ENCODE data around the gene AP2A2.
A peak's percentile ranks its signal among the peaks of the same experiment; 100 is the strongest.

AP2A2 gene

DNA sequence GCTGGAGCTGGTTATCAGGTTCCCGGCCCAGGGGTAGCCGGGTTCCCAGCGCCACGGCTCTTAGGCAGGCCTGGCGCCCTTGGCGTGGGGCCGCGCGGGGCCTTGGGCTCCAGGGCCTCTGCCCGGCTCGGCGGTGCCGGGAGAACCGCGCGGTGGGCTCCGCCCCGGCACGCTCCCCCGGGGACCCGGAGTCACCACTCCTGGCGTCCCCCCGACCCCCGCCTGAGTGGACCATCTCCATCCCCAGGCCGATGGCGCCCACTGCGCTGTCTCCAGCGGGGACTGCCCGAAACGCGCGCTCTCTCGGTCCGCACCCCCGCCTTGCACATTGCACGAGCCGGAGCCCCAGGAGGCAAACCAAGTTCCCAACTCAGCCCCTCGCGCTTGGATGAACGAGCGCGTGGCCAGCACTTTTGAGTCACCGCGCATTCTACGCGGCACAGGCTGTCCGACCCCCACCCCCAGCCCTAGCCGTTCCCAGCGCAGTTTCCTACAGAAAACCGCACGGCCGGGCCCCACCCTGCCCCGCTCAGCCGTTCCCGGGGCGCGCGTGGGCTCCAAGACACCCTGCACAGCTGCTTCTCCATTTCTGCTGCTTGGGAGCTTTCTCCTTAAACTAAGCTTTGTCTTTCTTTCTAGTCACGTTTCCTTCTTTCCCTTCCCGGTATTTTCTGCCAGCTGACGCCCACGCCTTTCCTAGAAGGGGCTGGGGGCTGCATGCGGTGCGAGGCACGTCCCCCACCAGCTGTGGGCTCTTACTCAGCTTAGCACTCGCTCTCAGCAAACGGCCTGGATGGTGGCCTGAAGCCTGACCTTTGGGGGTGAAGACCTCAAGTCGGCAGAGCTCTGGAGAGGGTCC lies 14.4 kb upstream of the AP2A2 start:
- peak; percentile 75 for DNase-seq (ENCODE audit: low spot score)
- TF ChIP-seq, protein P1, sequence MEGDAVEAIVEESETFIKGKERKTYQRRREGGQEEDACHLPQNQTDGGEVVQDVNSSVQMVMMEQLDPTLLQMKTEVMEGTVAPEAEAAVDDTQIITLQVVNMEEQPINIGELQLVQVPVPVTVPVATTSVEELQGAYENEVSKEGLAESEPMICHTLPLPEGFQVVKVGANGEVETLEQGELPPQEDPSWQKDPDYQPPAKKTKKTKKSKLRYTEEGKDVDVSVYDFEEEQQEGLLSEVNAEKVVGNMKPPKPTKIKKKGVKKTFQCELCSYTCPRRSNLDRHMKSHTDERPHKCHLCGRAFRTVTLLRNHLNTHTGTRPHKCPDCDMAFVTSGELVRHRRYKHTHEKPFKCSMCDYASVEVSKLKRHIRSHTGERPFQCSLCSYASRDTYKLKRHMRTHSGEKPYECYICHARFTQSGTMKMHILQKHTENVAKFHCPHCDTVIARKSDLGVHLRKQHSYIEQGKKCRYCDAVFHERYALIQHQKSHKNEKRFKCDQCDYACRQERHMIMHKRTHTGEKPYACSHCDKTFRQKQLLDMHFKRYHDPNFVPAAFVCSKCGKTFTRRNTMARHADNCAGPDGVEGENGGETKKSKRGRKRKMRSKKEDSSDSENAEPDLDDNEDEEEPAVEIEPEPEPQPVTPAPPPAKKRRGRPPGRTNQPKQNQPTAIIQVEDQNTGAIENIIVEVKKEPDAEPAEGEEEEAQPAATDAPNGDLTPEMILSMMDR (IDR thresholded peaks at IDR 0.05; ENCODE audit: extremely low read depth, insufficient read depth, missing control alignments) = no peak
- in situ Hi-C loops (cut with MboI; ENCODE audit: low pct_unique_long_range_greater_than_20kb, low sequenced_read_pairs, unreplicated experiment) = no loop called here

DNA sequence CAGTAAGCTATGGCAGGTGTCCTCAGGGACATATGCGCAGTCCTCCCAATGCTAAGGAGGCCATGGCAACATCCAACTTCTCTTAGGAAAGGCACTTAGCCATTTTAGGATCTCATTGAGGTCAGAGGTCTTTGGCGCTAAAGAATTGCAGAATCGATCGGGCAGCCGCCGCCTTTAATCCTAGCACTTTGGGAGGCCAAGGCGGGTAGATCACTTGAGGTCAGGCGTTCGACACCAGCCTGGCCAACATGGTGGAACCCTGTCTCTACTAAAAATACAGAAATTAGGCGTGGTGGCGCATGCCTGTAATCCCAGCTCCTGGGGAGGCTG lies 13.8 kb upstream of the AP2A2 start:
- in situ Hi-C loops (cut with MboI; ENCODE audit: low pct_unique_long_range_greater_than_20kb, low sequenced_read_pairs, unreplicated experiment) = no loop called here
- TF ChIP-seq, protein P1 (IDR thresholded peaks at IDR 0.05; ENCODE audit: extremely low read depth, insufficient read depth, missing control alignments) = no peak
- DNase-seq (ENCODE audit: low spot score) = no peak

GRCh38 chr11:912266-912665 lies 13.4 kb upstream of the AP2A2 start:
- TF ChIP-seq, protein P1 (IDR thresholded peaks at IDR 0.05; ENCODE audit: extremely low read depth, insufficient read depth, missing control alignments) = no peak
- in situ Hi-C loops (cut with MboI; ENCODE audit: low pct_unique_long_range_greater_than_20kb, low sequenced_read_pairs, unreplicated experiment) = no loop called here
- no peak for DNase-seq (ENCODE audit: low spot score)

- in situ Hi-C loops (cut with MboI; ENCODE audit: low pct_unique_long_range_greater_than_20kb, low sequenced_read_pairs, unreplicated experiment) = no loop called here
- TF ChIP-seq, protein P1 (IDR thresholded peaks at IDR 0.05; ENCODE audit: extremely low read depth, insufficient read depth, missing control alignments) = no peak
- no peak for DNase-seq (ENCODE audit: low spot score)
Observed at GRCh38 chr11:913043-913442, 12.6 kb upstream of the AP2A2 start.

DNA sequence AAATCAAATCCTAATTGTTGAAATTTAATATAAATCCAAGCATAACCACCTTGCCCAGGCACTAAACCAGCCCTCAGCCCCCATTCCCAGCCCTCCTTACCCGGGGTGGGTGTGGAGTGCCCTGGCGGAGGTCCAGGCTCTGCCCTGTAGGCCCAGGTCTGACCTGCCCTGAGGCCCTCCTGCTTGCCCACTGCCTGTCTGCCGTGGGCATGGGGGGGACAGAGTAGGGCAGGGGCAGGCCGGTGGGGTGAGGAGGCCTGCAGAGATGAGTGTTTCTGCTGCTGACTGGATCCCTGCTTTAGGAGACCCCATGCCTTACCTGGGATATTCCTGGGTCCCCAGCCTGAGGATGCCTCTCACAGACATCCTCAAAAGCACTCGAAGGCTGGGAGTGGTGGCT lies 11.5 kb upstream of the AP2A2 start:
- DNase-seq (ENCODE audit: low spot score) = no peak
- in situ Hi-C loops (cut with MboI; ENCODE audit: low pct_unique_long_range_greater_than_20kb, low sequenced_read_pairs, unreplicated experiment) = no loop called here
- TF ChIP-seq, protein P1 (IDR thresholded peaks at IDR 0.05; ENCODE audit: extremely low read depth, insufficient read depth, missing control alignments) = no peak

GRCh38 chr11:914747-915501 lies 10.7 kb upstream of the AP2A2 start:
- DNase-seq (ENCODE audit: low spot score) = no peak
- in situ Hi-C loops (cut with MboI; ENCODE audit: low pct_unique_long_range_greater_than_20kb, low sequenced_read_pairs, unreplicated experiment) = no loop called here
- TF ChIP-seq, protein P1 (IDR thresholded peaks at IDR 0.05; ENCODE audit: extremely low read depth, insufficient read depth, missing control alignments) = no peak

All from GM13977 (cell line).